Esophagus squamous epithelium (tissue), 5 donors: ENCODE results near the gene LOXHD1. TPM values are rescaled to one million over a fixed set of nuclear protein-coding genes. Genes with fewer than 3 reads are reported as not detected.

ENCODE experiments used
- DNase-seq: peaks from one replicate; lab custom pipeline; 2025; lab: John Stamatoyannopoulos, UW
- H3K27ac ChIP-seq, 4 donors: fragments of 200-600 bp; sonication (generic); one replicate each; pipeline ENCODE4 v1.5.1; 2016 to 2019; ENCODE audit warnings: mild to moderate bottlenecking in 1 of 4
- H3K27me3 ChIP-seq, 4 donors: fragments of 200-600 bp; sonication (generic); 1 replicate in 3 of 4; 2 replicates in 1 of 4; pipeline versions ENCODE4 v1.5.1 to v1.6.0; 2017 to 2021; ENCODE audit warnings: antibody characterized with exemption in 1 of 4
- H3K36me3 ChIP-seq, 3 donors: fragments of 200-600 bp; sonication (generic); one replicate each; pipeline ENCODE4 v1.5.1; 2016 to 2019
- H3K4me1 ChIP-seq, 3 donors: fragments of 200-600 bp; sonication (generic); one replicate each; pipeline ENCODE4 v1.5.1; 2017 to 2019
- H3K4me3 ChIP-seq, 4 donors: fragments of 200-600 bp; sonication (generic); 1 replicate in 3 of 4; 2 replicates in 1 of 4; pipeline ENCODE4 v1.5.1; 2016 to 2019; ENCODE audit warnings: mild to moderate bottlenecking in 2 of 4, moderate library complexity in 1 of 4
- H3K9me3 ChIP-seq, 3 donors: fragments of 200-600 bp; sonication (generic); one replicate each; pipeline ENCODE4 v1.5.1; 2016 to 2019
- POLR2A ChIP-seq, 4 donors: fragments of 450-650 bp; IDR thresholded peaks; one replicate each; pipeline ENCODE4 v1.6.1; 2017; ENCODE audit warnings: antibody characterized with exemption in 4 of 4, mild to moderate bottlenecking in 4 of 4, moderate library complexity in 3 of 4
- WGBS, 2 donors: methylation state at CpG; one replicate each; pipeline ENCODE4 v1.1.5; 2018; 5-methylcytosine and 5-hydroxymethylcytosine counted together
- intact Hi-C: fragments of 100-400 bp; cut with DNase I; formaldehyde crosslinking; loops from one replicate; pipeline ENCODE4 v1.15.0; 2022
- total RNA-seq, 4 donors: library from RNA; depleted of rRNA; stranded (reverse); fragments of >200 nt; gene quantifications; one replicate each; pipeline ENCODE4 v1.1.0, GENCODE V29; 2016
- TF ChIP-seq, protein P1 (sequence below), 6 experiments: fragments of 450-650 bp in 4 of 6; fragments of 200-600 bp in 2 of 6; sonication (generic) in 2 of 6; IDR thresholded peaks; one replicate each; pipeline ENCODE4 v1.5.1; 2016 to 2019; ENCODE audit warnings: antibody characterized with exemption in 6 of 6, mild to moderate bottlenecking in 4 of 6, moderate library complexity in 4 of 6
- donor health status: DM: yes; HTN: yes; CAD: no.

The LOXHD1 gene
- total RNA-seq, 4 donors from 2014 or later, result 0.19 TPM; not detected in 3

DNA sequence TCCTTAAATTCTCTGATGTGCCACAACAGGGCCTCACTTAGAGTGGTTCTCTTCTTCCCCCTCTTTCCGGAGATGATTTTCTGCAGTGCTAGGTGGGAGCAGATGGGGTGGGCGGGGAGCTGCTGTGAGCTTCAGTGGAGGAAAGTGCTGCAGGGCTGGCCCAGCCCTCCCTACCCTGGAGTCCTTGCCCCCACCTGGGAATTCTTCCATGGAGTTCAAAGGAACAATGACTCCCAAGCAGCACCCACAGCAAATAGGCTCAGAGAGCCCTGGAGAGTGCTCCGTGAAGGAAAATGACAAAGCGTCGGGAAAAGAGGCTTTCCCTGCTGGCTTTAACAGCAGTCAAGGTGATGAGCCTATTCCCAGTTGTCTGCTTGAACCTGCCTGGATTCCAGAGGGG, 28.8 kb downstream of the LOXHD1 start:
- TF ChIP-seq, protein P1, sequence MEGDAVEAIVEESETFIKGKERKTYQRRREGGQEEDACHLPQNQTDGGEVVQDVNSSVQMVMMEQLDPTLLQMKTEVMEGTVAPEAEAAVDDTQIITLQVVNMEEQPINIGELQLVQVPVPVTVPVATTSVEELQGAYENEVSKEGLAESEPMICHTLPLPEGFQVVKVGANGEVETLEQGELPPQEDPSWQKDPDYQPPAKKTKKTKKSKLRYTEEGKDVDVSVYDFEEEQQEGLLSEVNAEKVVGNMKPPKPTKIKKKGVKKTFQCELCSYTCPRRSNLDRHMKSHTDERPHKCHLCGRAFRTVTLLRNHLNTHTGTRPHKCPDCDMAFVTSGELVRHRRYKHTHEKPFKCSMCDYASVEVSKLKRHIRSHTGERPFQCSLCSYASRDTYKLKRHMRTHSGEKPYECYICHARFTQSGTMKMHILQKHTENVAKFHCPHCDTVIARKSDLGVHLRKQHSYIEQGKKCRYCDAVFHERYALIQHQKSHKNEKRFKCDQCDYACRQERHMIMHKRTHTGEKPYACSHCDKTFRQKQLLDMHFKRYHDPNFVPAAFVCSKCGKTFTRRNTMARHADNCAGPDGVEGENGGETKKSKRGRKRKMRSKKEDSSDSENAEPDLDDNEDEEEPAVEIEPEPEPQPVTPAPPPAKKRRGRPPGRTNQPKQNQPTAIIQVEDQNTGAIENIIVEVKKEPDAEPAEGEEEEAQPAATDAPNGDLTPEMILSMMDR (IDR thresholded peaks at IDR 0.05), result no peak
- no peak for TF ChIP-seq POLR2A (IDR thresholded peaks at IDR 0.05)
- H3K4me1 ChIP-seq, result peaks cover 0 to 7% (median 0%) of the 10 kb centered on the region in 3 donors
- no peak for DNase-seq
- H3K4me3 ChIP-seq, result no peak overlapping the region
- peaks cover 0 to 10% (median 0%) of the 10 kb centered on the region in 4 donors for H3K27me3 ChIP-seq
- H3K36me3 ChIP-seq, result no peaks in the 10 kb centered on the region
- no peaks in the 10 kb centered on the region for H3K9me3 ChIP-seq
- WGBS, 2 donors, result 63 to 68% methylated on average over 3 to 5 of the region's 5 CpGs
- intact Hi-C loops, result no loop called here
- no peak overlapping the region for H3K27ac ChIP-seq

DNA sequence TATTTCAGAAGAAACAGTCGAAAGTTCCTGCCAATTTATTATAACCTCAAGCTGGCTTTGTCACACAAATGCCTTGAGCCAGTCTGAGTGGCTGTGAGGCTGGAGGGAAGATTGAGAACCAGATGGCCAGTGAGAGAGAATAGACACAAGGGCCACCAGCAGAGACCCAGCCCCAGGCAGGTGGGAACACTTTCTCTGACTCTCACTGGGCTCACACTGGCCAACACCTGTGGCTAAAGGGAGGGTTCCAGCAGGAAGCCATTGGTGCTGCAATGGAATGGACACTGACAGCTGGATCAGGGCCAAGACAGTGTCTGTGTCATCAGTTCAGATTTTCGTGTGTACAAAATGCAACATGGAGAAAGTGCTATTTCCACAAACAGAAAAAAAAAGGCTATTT, 29.9 kb downstream of the LOXHD1 start:
- intact Hi-C loops, result no loop called here
- H3K9me3 ChIP-seq, result no peaks in the 10 kb centered on the region
- 38 to 56% methylated on average over 2 of the region's 2 CpGs for whole genome bisulfite sequencing, 2 donors
- H3K27me3 ChIP-seq, result peaks cover 0 to 10% (median 0%) of the 10 kb centered on the region in 4 donors
- no peak overlapping the region for H3K27ac ChIP-seq
- H3K4me1 ChIP-seq, result peaks cover 0 to 8% (median 0%) of the 10 kb centered on the region in 3 donors
- TF ChIP-seq POLR2A (IDR thresholded peaks at IDR 0.05), result no peak
- TF ChIP-seq, protein P1 (IDR thresholded peaks at IDR 0.05), result no peak
- DNase-seq, result no peak
- H3K36me3 ChIP-seq, result no peaks in the 10 kb centered on the region
- no peak overlapping the region for H3K4me3 ChIP-seq

DNA sequence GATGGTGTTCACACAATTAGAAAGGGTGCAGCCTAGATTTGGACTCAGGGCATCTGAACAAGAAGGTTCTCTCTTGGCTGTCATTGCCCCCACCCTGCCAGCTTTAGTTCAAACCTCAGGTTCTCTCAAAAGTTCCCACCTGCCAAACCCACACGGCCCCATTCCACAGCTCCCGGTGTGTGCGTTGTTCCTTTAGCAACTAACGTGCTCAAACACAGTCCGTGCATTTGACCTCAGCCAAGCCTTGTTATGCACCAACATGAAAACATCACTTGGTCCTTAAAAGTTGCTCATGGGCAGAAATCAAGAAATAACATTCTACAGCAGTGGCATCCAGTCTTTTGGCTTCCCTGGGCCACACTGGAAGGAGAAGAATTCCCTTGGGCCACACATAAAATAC, 32.0 kb downstream of the LOXHD1 start:
- H3K9me3 ChIP-seq, result no peaks in the 10 kb centered on the region
- DNase-seq, result no peak
- H3K36me3 ChIP-seq, result no peaks in the 10 kb centered on the region
- no peak overlapping the region for H3K27ac ChIP-seq
- peaks cover 0 to 10% (median 0%) of the 10 kb centered on the region in 4 donors for H3K27me3 ChIP-seq
- TF ChIP-seq, protein P1 (IDR thresholded peaks at IDR 0.05), result no peak
- no peak for TF ChIP-seq POLR2A (IDR thresholded peaks at IDR 0.05)
- H3K4me1 ChIP-seq, result peaks cover 0 to 8% (median 0%) of the 10 kb centered on the region in 3 donors
- WGBS, 2 donors, result 64 to 79% methylated on average over 5 of the region's 5 CpGs
- no peak overlapping the region for H3K4me3 ChIP-seq
- intact Hi-C loops, result no loop called here

GRCh38 chr18:46624127-46624526, 32.9 kb downstream of the LOXHD1 start:
- Histone ChIP-seq H3K36me3 (no peaks in the 10 kb centered on the region), H3K4me3 (no peak overlapping the region), H3K9me3 (no peaks in the 10 kb centered on the region), H3K27me3 (peaks cover 0 to 10% (median 0%) of the 10 kb centered on the region in 4 donors), H3K27ac (no peak overlapping the region), H3K4me1 (peaks cover 0 to 8% (median 0%) of the 10 kb centered on the region in 3 donors)
- TF ChIP-seq, protein P1 (IDR thresholded peaks at IDR 0.05), result no peak
- no peak for TF ChIP-seq POLR2A (IDR thresholded peaks at IDR 0.05)
- intact Hi-C loops, result no loop called here
- WGBS, 2 donors, result 87 to 90% methylated on average over 8 to 9 of the region's 11 CpGs
- DNase-seq, result no peak

- Histone ChIP-seq H3K27me3 (peaks cover 0 to 10% (median 0%) of the 10 kb centered on the region in 4 donors), H3K4me3 (no peak overlapping the region), H3K4me1 (peaks cover 0 to 8% (median 0%) of the 10 kb centered on the region in 3 donors), H3K36me3 (no peaks in the 10 kb centered on the region), H3K9me3 (no peaks in the 10 kb centered on the region), H3K27ac (no peak overlapping the region)
- no peak for TF ChIP-seq POLR2A (IDR thresholded peaks at IDR 0.05)
- TF ChIP-seq, protein P1 (IDR thresholded peaks at IDR 0.05), result no peak
- intact Hi-C loops, result no loop called here
- WGBS, 2 donors, result 0% methylated on average over 2 of the region's 10 CpGs; no CpG with 5 or more reads in 1 of the 2 donors
- DNase-seq, result no peak
Measured at GRCh38 chr18:46623541-46623940, 33.5 kb downstream of the LOXHD1 start.
